ENCODE data around the gene SLC4A7. TPM values are rescaled to one million over a fixed set of nuclear protein-coding genes. Genes with fewer than 3 reads are reported as not detected.

The SLC4A7 gene
- total and polyA plus RNA-seq, 9 of the 15 experiments (the other 6 are each of a cell fraction or from before 2014, with no cell fraction given) = 1.7 to 13.6 (median 8.0) TPM

DNA sequence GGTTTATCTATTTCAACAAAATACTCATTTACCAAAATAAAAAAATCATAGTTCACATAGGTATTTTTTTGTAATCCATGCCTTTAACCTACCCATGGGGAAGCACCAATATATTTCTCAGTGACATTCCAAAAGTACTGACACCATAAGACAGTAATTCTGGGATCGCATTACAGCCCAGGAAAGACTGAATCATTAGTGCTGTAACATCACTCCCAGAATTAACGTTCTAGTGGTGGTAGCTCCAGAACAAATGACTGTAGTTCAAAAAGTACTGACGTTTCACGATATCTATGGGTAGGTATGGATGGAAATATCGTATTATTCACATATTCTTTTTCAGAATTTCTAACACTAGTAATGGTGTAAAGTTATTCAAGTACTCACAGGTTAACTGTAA is 60.7 kb downstream of the SLC4A7 start (continued):
- TF ChIP-seq, protein P1, sequence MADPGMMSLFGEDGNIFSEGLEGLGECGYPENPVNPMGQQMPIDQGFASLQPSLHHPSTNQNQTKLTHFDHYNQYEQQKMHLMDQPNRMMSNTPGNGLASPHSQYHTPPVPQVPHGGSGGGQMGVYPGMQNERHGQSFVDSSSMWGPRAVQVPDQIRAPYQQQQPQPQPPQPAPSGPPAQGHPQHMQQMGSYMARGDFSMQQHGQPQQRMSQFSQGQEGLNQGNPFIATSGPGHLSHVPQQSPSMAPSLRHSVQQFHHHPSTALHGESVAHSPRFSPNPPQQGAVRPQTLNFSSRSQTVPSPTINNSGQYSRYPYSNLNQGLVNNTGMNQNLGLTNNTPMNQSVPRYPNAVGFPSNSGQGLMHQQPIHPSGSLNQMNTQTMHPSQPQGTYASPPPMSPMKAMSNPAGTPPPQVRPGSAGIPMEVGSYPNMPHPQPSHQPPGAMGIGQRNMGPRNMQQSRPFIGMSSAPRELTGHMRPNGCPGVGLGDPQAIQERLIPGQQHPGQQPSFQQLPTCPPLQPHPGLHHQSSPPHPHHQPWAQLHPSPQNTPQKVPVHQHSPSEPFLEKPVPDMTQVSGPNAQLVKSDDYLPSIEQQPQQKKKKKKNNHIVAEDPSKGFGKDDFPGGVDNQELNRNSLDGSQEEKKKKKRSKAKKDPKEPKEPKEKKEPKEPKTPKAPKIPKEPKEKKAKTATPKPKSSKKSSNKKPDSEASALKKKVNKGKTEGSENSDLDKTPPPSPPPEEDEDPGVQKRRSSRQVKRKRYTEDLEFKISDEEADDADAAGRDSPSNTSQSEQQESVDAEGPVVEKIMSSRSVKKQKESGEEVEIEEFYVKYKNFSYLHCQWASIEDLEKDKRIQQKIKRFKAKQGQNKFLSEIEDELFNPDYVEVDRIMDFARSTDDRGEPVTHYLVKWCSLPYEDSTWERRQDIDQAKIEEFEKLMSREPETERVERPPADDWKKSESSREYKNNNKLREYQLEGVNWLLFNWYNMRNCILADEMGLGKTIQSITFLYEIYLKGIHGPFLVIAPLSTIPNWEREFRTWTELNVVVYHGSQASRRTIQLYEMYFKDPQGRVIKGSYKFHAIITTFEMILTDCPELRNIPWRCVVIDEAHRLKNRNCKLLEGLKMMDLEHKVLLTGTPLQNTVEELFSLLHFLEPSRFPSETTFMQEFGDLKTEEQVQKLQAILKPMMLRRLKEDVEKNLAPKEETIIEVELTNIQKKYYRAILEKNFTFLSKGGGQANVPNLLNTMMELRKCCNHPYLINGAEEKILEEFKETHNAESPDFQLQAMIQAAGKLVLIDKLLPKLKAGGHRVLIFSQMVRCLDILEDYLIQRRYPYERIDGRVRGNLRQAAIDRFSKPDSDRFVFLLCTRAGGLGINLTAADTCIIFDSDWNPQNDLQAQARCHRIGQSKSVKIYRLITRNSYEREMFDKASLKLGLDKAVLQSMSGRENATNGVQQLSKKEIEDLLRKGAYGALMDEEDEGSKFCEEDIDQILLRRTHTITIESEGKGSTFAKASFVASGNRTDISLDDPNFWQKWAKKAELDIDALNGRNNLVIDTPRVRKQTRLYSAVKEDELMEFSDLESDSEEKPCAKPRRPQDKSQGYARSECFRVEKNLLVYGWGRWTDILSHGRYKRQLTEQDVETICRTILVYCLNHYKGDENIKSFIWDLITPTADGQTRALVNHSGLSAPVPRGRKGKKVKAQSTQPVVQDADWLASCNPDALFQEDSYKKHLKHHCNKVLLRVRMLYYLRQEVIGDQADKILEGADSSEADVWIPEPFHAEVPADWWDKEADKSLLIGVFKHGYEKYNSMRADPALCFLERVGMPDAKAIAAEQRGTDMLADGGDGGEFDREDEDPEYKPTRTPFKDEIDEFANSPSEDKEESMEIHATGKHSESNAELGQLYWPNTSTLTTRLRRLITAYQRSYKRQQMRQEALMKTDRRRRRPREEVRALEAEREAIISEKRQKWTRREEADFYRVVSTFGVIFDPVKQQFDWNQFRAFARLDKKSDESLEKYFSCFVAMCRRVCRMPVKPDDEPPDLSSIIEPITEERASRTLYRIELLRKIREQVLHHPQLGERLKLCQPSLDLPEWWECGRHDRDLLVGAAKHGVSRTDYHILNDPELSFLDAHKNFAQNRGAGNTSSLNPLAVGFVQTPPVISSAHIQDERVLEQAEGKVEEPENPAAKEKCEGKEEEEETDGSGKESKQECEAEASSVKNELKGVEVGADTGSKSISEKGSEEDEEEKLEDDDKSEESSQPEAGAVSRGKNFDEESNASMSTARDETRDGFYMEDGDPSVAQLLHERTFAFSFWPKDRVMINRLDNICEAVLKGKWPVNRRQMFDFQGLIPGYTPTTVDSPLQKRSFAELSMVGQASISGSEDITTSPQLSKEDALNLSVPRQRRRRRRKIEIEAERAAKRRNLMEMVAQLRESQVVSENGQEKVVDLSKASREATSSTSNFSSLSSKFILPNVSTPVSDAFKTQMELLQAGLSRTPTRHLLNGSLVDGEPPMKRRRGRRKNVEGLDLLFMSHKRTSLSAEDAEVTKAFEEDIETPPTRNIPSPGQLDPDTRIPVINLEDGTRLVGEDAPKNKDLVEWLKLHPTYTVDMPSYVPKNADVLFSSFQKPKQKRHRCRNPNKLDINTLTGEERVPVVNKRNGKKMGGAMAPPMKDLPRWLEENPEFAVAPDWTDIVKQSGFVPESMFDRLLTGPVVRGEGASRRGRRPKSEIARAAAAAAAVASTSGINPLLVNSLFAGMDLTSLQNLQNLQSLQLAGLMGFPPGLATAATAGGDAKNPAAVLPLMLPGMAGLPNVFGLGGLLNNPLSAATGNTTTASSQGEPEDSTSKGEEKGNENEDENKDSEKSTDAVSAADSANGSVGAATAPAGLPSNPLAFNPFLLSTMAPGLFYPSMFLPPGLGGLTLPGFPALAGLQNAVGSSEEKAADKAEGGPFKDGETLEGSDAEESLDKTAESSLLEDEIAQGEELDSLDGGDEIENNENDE (IDR thresholded peaks at IDR 0.05; ENCODE audit: low read depth, low read length) = no peak
- TF ChIP-seq IFI16 (CRISPR knock-in tag; IDR thresholded peaks at IDR 0.05) (no peak), SLC30A9 (CRISPR knock-in tag; IDR thresholded peaks at IDR 0.05) (no peak), OTX1 (CRISPR knock-in tag; IDR thresholded peaks at IDR 0.05) (no peak), CREBBP (IDR thresholded peaks at IDR 0.05; ENCODE audit: low read depth, low read length) (no peak), ARNT (IDR thresholded peaks at IDR 0.05) (no peak), RFX7 (CRISPR knock-in tag; IDR thresholded peaks at IDR 0.05) (no peak), CBX3 (IDR thresholded peaks at IDR 0.05; ENCODE audit: borderline replicate concordance in 1 of 2, low read length in 2 of 2) (no peak)
- TF ChIP-seq, protein P2, sequence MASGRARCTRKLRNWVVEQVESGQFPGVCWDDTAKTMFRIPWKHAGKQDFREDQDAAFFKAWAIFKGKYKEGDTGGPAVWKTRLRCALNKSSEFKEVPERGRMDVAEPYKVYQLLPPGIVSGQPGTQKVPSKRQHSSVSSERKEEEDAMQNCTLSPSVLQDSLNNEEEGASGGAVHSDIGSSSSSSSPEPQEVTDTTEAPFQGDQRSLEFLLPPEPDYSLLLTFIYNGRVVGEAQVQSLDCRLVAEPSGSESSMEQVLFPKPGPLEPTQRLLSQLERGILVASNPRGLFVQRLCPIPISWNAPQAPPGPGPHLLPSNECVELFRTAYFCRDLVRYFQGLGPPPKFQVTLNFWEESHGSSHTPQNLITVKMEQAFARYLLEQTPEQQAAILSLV (tag; IDR thresholded peaks at IDR 0.05) = no peak
- TF ChIP-seq, protein P3, sequence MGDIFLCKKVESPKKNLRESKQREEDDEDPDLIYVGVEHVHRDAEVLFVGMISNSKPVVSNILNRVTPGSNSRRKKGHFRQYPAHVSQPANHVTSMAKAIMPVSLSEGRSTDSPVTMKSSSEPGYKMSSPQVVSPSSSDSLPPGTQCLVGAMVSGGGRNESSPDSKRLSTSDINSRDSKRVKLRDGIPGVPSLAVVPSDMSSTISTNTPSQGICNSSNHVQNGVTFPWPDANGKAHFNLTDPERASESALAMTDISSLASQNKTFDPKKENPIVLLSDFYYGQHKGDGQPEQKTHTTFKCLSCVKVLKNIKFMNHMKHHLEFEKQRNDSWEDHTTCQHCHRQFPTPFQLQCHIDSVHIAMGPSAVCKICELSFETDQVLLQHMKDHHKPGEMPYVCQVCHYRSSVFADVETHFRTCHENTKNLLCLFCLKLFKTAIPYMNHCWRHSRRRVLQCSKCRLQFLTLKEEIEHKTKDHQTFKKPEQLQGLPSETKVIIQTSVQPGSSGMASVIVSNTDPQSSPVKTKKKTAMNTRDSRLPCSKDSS (IDR thresholded peaks at IDR 0.05; ENCODE audit: low read depth, partially characterized antibody) = no peak
- TF ChIP-seq, protein P4, sequence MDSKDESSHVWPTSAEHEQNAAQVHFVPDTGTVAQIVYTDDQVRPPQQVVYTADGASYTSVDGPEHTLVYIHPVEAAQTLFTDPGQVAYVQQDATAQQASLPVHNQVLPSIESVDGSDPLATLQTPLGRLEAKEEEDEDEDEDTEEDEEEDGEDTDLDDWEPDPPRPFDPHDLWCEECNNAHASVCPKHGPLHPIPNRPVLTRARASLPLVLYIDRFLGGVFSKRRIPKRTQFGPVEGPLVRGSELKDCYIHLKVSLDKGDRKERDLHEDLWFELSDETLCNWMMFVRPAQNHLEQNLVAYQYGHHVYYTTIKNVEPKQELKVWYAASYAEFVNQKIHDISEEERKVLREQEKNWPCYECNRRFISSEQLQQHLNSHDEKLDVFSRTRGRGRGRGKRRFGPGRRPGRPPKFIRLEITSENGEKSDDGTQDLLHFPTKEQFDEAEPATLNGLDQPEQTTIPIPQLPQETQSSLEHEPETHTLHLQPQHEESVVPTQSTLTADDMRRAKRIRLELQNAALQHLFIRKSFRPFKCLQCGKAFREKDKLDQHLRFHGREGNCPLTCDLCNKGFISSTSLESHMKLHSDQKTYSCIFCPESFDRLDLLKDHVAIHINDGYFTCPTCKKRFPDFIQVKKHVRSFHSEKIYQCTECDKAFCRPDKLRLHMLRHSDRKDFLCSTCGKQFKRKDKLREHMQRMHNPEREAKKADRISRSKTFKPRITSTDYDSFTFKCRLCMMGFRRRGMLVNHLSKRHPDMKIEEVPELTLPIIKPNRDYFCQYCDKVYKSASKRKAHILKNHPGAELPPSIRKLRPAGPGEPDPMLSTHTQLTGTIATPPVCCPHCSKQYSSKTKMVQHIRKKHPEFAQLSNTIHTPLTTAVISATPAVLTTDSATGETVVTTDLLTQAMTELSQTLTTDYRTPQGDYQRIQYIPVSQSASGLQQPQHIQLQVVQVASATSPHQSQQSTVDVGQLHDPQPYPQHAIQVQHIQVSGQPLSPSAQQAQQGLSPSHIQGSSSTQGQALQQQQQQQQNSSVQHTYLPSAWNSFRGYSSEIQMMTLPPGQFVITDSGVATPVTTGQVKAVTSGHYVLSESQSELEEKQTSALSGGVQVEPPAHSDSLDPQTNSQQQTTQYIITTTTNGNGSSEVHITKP (IDR thresholded peaks at IDR 0.05; ENCODE audit: partially characterized antibody) = no peak
